ENCODE data around the gene BMPER. TPM values are rescaled to one million over a fixed set of nuclear protein-coding genes. Genes with fewer than 3 reads are reported as not detected.

Gene BMPER
- total RNA-seq, 2 experiments from 2014 or later, result not detected

GRCh38 chr7:33893377-33893776, 12.0 kb upstream of the BMPER start:
- Mint-ChIP-seq H3K36me3 (ENCODE audit: low read depth) (no peaks in the 10 kb centered on the region), H3K27ac (no peak overlapping the region), H3K27me3 (peaks cover 47% of the 10 kb centered on the region), H3K4me3 (no peak overlapping the region), H3K9me3 (no peaks in the 10 kb centered on the region), H3K4me1 (ENCODE audit: low read depth) (no peaks in the 10 kb centered on the region)
- Histone ChIP-seq H3K27me3 (ENCODE audit: control insufficient read depth in 1 of 2, insufficient read depth in 2 of 2, low read length in 2 of 2) (peaks cover 6 to 9% of the 10 kb centered on the region in 2 experiments), H3K27ac (ENCODE audit: low read depth in 1 of 2, low read length in 2 of 2) (no peak overlapping the region), H3K9me3 (ENCODE audit: control insufficient read depth in 1 of 2, insufficient read depth in 1 of 2, low read length in 2 of 2) (no peaks in the 10 kb centered on the region), H3K36me3 (ENCODE audit: insufficient read depth, low read length) (no peaks in the 10 kb centered on the region), H3K4me3 (ENCODE audit: low read length) (no peak overlapping the region), H3K4me1 (ENCODE audit: insufficient read depth, low read length) (peaks cover 2% of the 10 kb centered on the region)
- DNase-seq (no peak), ATAC-seq (ENCODE audit: poor library complexity) (no peak)
- intact Hi-C loops (cut with DNase I, micrococcal nuclease), result loop anchor here in 1 of 2 experiments (10.0 kb wide), 2 partner anchors 709 to 1129 kb away; no protein-coding TSS in a partner anchor
- POLR2A ChIA-PET, result no interaction called here
- no peak for TF ChIP-seq CTCF (IDR thresholded peaks at IDR 0.05)
- CTCF ChIA-PET, result no interaction called here

DNA sequence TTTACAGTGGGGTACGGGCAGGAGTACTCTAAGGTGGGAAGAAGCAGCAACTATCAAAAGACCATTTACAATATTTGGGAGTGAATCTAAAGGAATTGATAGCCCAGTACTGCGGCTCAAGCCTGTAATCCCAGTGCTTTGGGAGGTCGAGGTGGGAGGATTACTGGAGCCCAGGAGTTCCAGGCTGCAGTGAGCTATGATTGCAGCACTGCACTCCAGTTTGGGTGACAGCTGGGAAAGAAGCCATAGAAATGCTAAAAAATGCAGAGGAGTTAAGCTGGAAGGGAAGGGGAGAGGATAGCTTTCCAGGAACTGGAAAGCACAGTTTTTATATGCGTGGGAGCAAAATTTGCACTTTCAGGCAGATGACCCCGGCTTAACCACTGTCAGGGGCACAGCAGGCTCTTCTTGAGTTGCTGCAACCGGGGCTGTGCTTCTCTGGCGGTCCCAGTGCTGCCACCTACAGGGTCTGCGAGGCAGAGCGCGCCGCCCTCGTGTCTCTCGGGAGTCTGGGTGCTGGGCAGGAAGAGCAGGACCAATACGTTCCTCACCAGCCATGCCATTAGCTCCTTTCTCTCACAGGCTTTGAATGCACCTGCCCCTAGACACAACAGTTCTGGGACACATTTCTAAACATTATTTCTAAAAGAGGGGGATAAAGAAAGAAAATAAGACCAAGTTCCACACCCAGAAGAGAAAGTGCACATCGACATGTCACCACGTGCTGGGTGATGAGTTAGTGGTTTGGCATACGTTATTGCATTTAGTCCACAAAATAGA, 10.1 kb upstream of the BMPER start:
- peak; percentile 63 for ATAC-seq (ENCODE audit: poor library complexity)
- peak; percentile 80 for TF ChIP-seq CTCF (IDR thresholded peaks at IDR 0.05)
- Histone ChIP-seq H3K27ac (ENCODE audit: low read depth in 1 of 2, low read length in 2 of 2) (no peak overlapping the region), H3K4me3 (ENCODE audit: low read length) (no peak overlapping the region), H3K27me3 (ENCODE audit: control insufficient read depth in 1 of 2, insufficient read depth in 2 of 2, low read length in 2 of 2) (peaks cover 9 to 16% of the 10 kb centered on the region in 2 experiments), H3K4me1 (ENCODE audit: insufficient read depth, low read length) (peaks cover 2% of the 10 kb centered on the region), H3K9me3 (ENCODE audit: control insufficient read depth in 1 of 2, insufficient read depth in 1 of 2, low read length in 2 of 2) (no peaks in the 10 kb centered on the region), H3K36me3 (ENCODE audit: insufficient read depth, low read length) (no peaks in the 10 kb centered on the region)
- ChIA-PET POLR2A (no interaction called here), CTCF (interaction anchor here (1.3 kb wide), 1 partner anchor 17 kb away, joined by 3 read pairs; no protein-coding TSS in a partner anchor)
- peak; percentile 26 to 73 (median 55) for DNase-seq
- Mint-ChIP-seq H3K27ac (no peak overlapping the region), H3K36me3 (ENCODE audit: low read depth) (no peaks in the 10 kb centered on the region), H3K9me3 (no peaks in the 10 kb centered on the region), H3K4me3 (no peak overlapping the region), H3K27me3 (peaks cover 57% of the 10 kb centered on the region), H3K4me1 (ENCODE audit: low read depth) (no peaks in the 10 kb centered on the region)
- intact Hi-C loops (cut with DNase I, micrococcal nuclease), result loop anchor here in 1 of 2 experiments (10.0 kb wide), 2 partner anchors 710 to 1130 kb away; no protein-coding TSS in a partner anchor

GRCh38 chr7:33900501-33900900, 4.8 kb upstream of the BMPER start:
- Mint-ChIP-seq H3K36me3 (ENCODE audit: low read depth) (no peaks in the 10 kb centered on the region), H3K4me1 (ENCODE audit: low read depth) (peaks cover 4% of the 10 kb centered on the region), H3K27me3 (peaks cover 77% of the 10 kb centered on the region), H3K27ac (no peak overlapping the region), H3K9me3 (no peaks in the 10 kb centered on the region), H3K4me3 (no peak overlapping the region)
- H3K4me3 ChIP-seq (ENCODE audit: low read length), result no peak overlapping the region
- no peak for ATAC-seq (ENCODE audit: poor library complexity)
- no peak for TF ChIP-seq CTCF (IDR thresholded peaks at IDR 0.05)
- ChIA-PET CTCF (no interaction called here), POLR2A (no interaction called here)
- intact Hi-C loops (cut with DNase I, micrococcal nuclease), result no loop called here
- peaks cover 11% of the 10 kb centered on the region for H3K4me1 ChIP-seq (ENCODE audit: insufficient read depth, low read length)
- H3K36me3 ChIP-seq (ENCODE audit: insufficient read depth, low read length), result no peaks in the 10 kb centered on the region
- no peak overlapping the region for H3K27ac ChIP-seq (ENCODE audit: low read depth in 1 of 2, low read length in 2 of 2)
- DNase-seq, result no peak
- peaks cover 21 to 46% of the 10 kb centered on the region in 2 experiments for H3K27me3 ChIP-seq (ENCODE audit: control insufficient read depth in 1 of 2, insufficient read depth in 2 of 2, low read length in 2 of 2)
- H3K9me3 ChIP-seq (ENCODE audit: control insufficient read depth in 1 of 2, insufficient read depth in 1 of 2, low read length in 2 of 2), result peaks cover 0 to 4% of the 10 kb centered on the region in 2 experiments
